ENCODE results near the gene XPO1.

DNA sequence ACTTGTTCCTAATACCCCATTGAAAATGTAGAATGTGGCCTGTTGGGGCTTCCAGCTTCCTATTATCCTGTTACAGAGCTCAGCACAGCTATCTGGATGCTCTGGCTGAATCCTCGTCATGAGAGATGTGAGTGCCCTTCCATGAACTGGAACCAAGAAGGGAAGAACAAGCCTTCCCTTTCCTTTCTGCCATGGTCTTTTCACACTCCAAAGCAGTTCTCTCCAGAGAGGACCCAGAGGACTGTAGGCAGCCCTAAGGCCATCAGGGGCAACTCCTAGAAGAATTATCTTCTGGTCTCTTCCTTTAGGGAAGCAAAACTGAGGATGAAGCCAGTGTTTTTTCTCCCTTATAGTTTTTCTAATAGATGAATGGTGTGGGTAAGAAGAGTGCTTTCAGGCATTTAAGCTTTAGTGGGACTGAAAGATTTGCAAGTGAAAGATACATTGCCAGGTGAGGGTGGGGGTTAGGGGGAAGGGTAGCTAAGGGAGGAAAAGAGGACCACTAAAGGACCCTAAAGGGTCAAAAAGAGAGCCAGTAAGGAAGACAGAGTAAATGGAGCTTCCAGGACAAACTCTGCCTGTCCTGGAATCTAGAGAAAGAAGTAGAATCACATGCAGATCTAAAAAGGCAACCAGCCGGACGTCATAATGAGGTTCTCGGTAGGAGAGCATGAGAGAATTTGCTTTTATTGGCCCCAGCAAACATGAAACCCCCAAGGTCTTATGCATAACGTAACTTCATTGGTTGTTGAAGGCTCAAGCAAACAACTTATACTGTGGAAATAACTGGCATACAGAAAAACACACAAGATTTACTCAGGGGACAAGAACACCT, 12.4 kb upstream of the XPO1 start:
- TF ChIP-seq POLR2AphosphoS5 (IDR thresholded peaks at IDR 0.05) (no peak), EP300 (IDR thresholded peaks at IDR 0.05) (no peak), POLR2A (IDR thresholded peaks at IDR 0.05) (no peak)
- TF ChIP-seq, protein P1, sequence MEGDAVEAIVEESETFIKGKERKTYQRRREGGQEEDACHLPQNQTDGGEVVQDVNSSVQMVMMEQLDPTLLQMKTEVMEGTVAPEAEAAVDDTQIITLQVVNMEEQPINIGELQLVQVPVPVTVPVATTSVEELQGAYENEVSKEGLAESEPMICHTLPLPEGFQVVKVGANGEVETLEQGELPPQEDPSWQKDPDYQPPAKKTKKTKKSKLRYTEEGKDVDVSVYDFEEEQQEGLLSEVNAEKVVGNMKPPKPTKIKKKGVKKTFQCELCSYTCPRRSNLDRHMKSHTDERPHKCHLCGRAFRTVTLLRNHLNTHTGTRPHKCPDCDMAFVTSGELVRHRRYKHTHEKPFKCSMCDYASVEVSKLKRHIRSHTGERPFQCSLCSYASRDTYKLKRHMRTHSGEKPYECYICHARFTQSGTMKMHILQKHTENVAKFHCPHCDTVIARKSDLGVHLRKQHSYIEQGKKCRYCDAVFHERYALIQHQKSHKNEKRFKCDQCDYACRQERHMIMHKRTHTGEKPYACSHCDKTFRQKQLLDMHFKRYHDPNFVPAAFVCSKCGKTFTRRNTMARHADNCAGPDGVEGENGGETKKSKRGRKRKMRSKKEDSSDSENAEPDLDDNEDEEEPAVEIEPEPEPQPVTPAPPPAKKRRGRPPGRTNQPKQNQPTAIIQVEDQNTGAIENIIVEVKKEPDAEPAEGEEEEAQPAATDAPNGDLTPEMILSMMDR (IDR thresholded peaks at IDR 0.05): no peak

Data from upper lobe of left lung (tissue), 4 donors.